Spleen (tissue), 11 donors: ENCODE measurements around the gene ARHGAP10. TPM values are rescaled to one million over a fixed set of nuclear protein-coding genes. Genes with fewer than 3 reads are reported as not detected.

Experiments used
- DNase-seq: peaks from one replicate; pipeline ENCODE4 v3.0.0-alpha.2; 2020
- H3K27ac ChIP-seq, 8 donors: fragments of 200-600 bp; sonication (generic) in 7 of 8; 1 replicate in 4 of 8; 2 replicates in 4 of 8; pipeline versions ENCODE4 v1.5.0 to v1.8.0; 2016 to 2021; ENCODE audit warnings: inconsistent platforms in 4 of 8, mild to moderate bottlenecking in 4 of 8, moderate library complexity in 1 of 8
- H3K27me3 ChIP-seq, 7 donors: fragments of 200-600 bp; sonication (generic) in 6 of 7; replicated peaks in 1 of 7; 1 replicate in 4 of 7; 2 replicates in 3 of 7; pipeline versions ENCODE4 v1.5.0 to v1.8.0; 2016 to 2021; ENCODE audit warnings: inconsistent platforms in 3 of 7, mild to moderate bottlenecking in 1 of 7
- H3K36me3 ChIP-seq, 6 donors: fragments of 200-600 bp; sonication (generic) in 5 of 6; 1 replicate in 4 of 6; 2 replicates in 2 of 6; pipeline versions ENCODE4 v1.5.0 to v1.8.0; 2016 to 2021; ENCODE audit warnings: inconsistent platforms in 2 of 6
- H3K4me1 ChIP-seq, 6 donors: fragments of 200-600 bp; sonication (generic) in 5 of 6; 1 replicate in 3 of 6; 2 replicates in 3 of 6; pipeline versions ENCODE4 v1.5.0 to v1.8.0; 2016 to 2021; ENCODE audit warnings: inconsistent platforms in 3 of 6
- H3K4me3 ChIP-seq, 8 donors: fragments of 200-600 bp; sonication (generic) in 7 of 8; 1 replicate in 4 of 8; 2 replicates in 4 of 8; pipeline versions ENCODE4 v1.5.0 to v1.8.0; 2016 to 2021; ENCODE audit warnings: inconsistent platforms in 4 of 8, mild to moderate bottlenecking in 4 of 8, moderate library complexity in 2 of 8
- H3K9me3 ChIP-seq, 8 donors: fragments of 200-600 bp; sonication (generic) in 7 of 8; 1 replicate in 4 of 8; 2 replicates in 4 of 8; pipeline versions ENCODE4 v1.5.0 to v1.8.0; 2016 to 2021; ENCODE audit warnings: inconsistent platforms in 4 of 8
- POLR2A ChIP-seq, 3 donors: fragments of 450-650 bp; IDR thresholded peaks; one replicate each; pipeline ENCODE4 v1.5.1; 2017; ENCODE audit warnings: antibody characterized with exemption in 3 of 3, mild to moderate bottlenecking in 1 of 3
- POLR2AphosphoS5 ChIP-seq, 3 donors: sonication (generic); formaldehyde crosslinking; IDR thresholded peaks; one replicate each; pipeline ENCODE4 v1.5.1; 2017; ENCODE audit warnings: antibody characterized with exemption in 3 of 3
- WGBS, 5 donors: extraction: QIAGEN DNeasy Blood & Tissue Kit in 3 of 5; methylation state at CpG; one replicate each; pipeline versions ENCODE4 v1.1.5 to v1.1.7; 2013 to 2018; 5-methylcytosine and 5-hydroxymethylcytosine counted together
- intact Hi-C: fragments of 100-400 bp; cut with DNase I; formaldehyde crosslinking; loops from one replicate; pipeline ENCODE4 v1.15.0; 2023; ENCODE audit warnings: low total_unique reads
- polyA plus RNA-seq, 3 donors: library from polyadenylated mRNA; stranded (reverse); fragments of 200-250 nt; gene quantifications; one replicate each; pipeline ENCODE4 v1.2.1, GENCODE V29; 2013
- total RNA-seq, 7 donors: library from RNA; depleted of rRNA in 3 of 7; stranded (reverse); fragments of >200 nt in 3 of 7; fragmentation: NEBNext Ultra II Directional in 4 of 7; extraction: Animal tissue kit (Norgen Biotek cat#: 25700) in 4 of 7; gene quantifications; one replicate each; pipeline versions ENCODE4 v1.1.0 to v1.2.1, GENCODE V29; 2016 to 2021
- TF ChIP-seq, protein P1 (sequence below), 11 experiments: fragments of 200-600 bp in 7 of 11; fragments of 450-650 bp in 4 of 11; sonication (generic) in 4 of 11; IDR thresholded peaks in 8 of 11; conservative IDR thresholded peaks in 3 of 11; 1 replicate in 7 of 11; 2 replicates in 4 of 11; pipeline versions ENCODE4 v1.4.0 to v1.8.0; 2016 to 2021; ENCODE audit warnings: antibody characterized with exemption in 11 of 11, inconsistent platforms in 4 of 11, mild to moderate bottlenecking in 1 of 11
- donor health status: healthy with polysubstance abuse.
- donor health status: DM: no; HTN: no; CAD: no; lungs with moderate emphysema.
- donor health status: DM: no; HTN: no; CAD: no.
- donor health status: Bipolar disorder and iron deficiency.
- donor health status: healthy.
- donor health status: DM: no; HTN: no; CAD: no.
- donor health status: DM: yes; HTN: yes; CAD: no.

Gene ARHGAP10
- total and polyA plus RNA-seq, 10 donors, result 4.0 to 35.5 (median 13.3) TPM

DNA sequence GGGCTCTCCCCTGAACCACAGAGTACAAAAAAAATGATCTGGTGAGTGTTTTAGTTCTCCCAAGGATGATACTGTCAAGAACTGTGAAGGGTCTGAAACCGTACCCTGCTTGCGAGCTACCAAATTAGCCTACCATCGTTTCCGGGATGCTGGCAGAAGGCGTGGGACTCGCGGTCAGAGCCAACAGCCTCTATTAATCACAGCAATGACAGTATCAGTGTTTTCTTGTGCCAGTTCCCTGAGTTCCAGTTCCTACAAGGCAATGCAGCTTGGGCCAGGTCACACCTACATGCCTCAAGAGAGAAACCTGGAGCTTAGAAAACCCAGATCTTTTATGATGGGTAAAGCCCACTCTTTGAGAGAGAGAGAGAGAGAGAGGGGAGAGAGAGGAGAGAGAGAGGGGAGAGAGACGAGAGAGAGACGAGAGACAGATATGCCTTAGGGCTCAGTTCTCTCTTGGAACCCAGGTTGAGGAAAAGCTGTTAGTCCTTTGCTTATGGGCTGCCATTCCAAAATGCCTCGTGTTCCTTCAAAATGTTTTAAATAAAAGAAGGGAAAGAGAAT lies 327.8 kb downstream of the ARHGAP10 start:
- no peaks in the 10 kb centered on the region for H3K9me3 ChIP-seq
- H3K36me3 ChIP-seq, result peaks cover 0 to 8% (median 0%) of the 10 kb centered on the region in 6 donors
- TF ChIP-seq, protein P1, sequence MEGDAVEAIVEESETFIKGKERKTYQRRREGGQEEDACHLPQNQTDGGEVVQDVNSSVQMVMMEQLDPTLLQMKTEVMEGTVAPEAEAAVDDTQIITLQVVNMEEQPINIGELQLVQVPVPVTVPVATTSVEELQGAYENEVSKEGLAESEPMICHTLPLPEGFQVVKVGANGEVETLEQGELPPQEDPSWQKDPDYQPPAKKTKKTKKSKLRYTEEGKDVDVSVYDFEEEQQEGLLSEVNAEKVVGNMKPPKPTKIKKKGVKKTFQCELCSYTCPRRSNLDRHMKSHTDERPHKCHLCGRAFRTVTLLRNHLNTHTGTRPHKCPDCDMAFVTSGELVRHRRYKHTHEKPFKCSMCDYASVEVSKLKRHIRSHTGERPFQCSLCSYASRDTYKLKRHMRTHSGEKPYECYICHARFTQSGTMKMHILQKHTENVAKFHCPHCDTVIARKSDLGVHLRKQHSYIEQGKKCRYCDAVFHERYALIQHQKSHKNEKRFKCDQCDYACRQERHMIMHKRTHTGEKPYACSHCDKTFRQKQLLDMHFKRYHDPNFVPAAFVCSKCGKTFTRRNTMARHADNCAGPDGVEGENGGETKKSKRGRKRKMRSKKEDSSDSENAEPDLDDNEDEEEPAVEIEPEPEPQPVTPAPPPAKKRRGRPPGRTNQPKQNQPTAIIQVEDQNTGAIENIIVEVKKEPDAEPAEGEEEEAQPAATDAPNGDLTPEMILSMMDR (IDR thresholded peaks at IDR 0.05 in 8 of 11, conservative IDR thresholded peaks at IDR 0.05 in 3 of 11), result no peak
- TF ChIP-seq POLR2AphosphoS5 (IDR thresholded peaks at IDR 0.05) (no peak), POLR2A (IDR thresholded peaks at IDR 0.05) (no peak)
- 69 to 87% (median 77%) methylated on average over 10 of the region's 10 CpGs for WGBS, 5 donors
- intact Hi-C loops, result loop anchor here (5.0 to 10.0 kb wide), 2 partner anchors 385 to 1203 kb away; partner anchors contain the start of gene NR3C2
- peaks cover 6 to 56% (median 29%) of the 10 kb centered on the region in 6 donors for H3K4me1 ChIP-seq
- H3K27me3 ChIP-seq, result no peaks in the 10 kb centered on the region
- no peak overlapping the region for H3K4me3 ChIP-seq
- no peak overlapping the region for H3K27ac ChIP-seq
- no peak for DNase-seq

GRCh38 chr4:148060264-148061140 lies 328.6 kb downstream of the ARHGAP10 start:
- Histone ChIP-seq H3K27me3 (no peaks in the 10 kb centered on the region), H3K36me3 (peaks cover 0 to 16% (median 0%) of the 10 kb centered on the region in 6 donors), H3K4me3 (peak overlapping the region in 1 of 8 donors; percentile 54), H3K27ac (peak overlapping the region in 7 of 8 donors; percentile 6 to 70 (median 19)), H3K4me1 (peaks cover 6 to 53% (median 29%) of the 10 kb centered on the region in 6 donors), H3K9me3 (no peaks in the 10 kb centered on the region)
- intact Hi-C loops, result loop anchor here (10.0 kb wide), 1 partner anchor 384 kb away; the partner anchor contains the start of gene NR3C2
- no peak for TF ChIP-seq POLR2A (IDR thresholded peaks at IDR 0.05)
- TF ChIP-seq, protein P1 (IDR thresholded peaks at IDR 0.05 in 8 of 11, conservative IDR thresholded peaks at IDR 0.05 in 3 of 11), result no peak
- no peak for TF ChIP-seq POLR2AphosphoS5 (IDR thresholded peaks at IDR 0.05)
- no peak for DNase-seq
- 63 to 71% (median 67%) methylated on average over 13 of the region's 13 CpGs for WGBS, 5 donors

DNA sequence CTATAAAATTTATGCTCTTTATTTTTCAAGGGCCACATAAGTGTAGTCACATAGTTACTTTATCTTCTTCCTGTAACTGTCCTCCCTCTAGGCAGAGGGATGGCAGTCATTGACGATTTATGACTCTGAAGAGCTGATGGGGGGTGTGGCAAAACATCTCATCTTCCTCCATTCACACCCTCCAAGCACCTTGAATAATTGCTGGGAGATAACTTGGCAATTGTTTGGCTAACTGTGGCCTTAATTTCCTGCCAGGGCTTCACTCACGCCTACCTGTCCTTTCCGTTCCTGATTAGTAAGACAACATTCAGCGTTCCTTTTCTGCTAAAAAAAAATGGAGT lies 329.2 kb downstream of the ARHGAP10 start:
- H3K27ac ChIP-seq, result peak overlapping the region in 6 of 8 donors; percentile 6 to 70 (median 35)
- H3K9me3 ChIP-seq, result no peaks in the 10 kb centered on the region
- peaks cover 6 to 47% (median 28%) of the 10 kb centered on the region in 6 donors for H3K4me1 ChIP-seq
- H3K4me3 ChIP-seq, result peak overlapping the region in 1 of 8 donors; percentile 54
- no peaks in the 10 kb centered on the region for H3K27me3 ChIP-seq
- DNase-seq, result no peak
- intact Hi-C loops, result loop anchor here (10.0 kb wide), 1 partner anchor 384 kb away; the partner anchor contains the start of gene NR3C2
- TF ChIP-seq POLR2A (IDR thresholded peaks at IDR 0.05) (no peak), POLR2AphosphoS5 (IDR thresholded peaks at IDR 0.05) (no peak)
- TF ChIP-seq, protein P1 (IDR thresholded peaks at IDR 0.05 in 8 of 11, conservative IDR thresholded peaks at IDR 0.05 in 3 of 11), result no peak
- H3K36me3 ChIP-seq, result peaks cover 0 to 20% (median 0%) of the 10 kb centered on the region in 6 donors
- 45 to 53% (median 50%) methylated on average over 4 of the region's 4 CpGs for WGBS, 5 donors
